Measurements from ENCODE around the gene ZNF763.
"Not testable (repeated sequence)": the region's sequence is repeated elsewhere in the genome, so short reads cannot be mapped to it uniquely, and the experiment has no call there.

The ZNF763 gene

GRCh38 chr19:11973019-11973810, 8.4 kb downstream of the ZNF763 start:
- DNase-seq: no peak

GRCh38 chr19:11978492-11979100, 13.8 kb downstream of the ZNF763 start:
- DNase-seq: no peak

- no peak for DNase-seq
Observed at GRCh38 chr19:11979527-11979926, 14.7 kb downstream of the ZNF763 start.

GRCh38 chr19:11982526-11982925, 17.7 kb downstream of the ZNF763 start:
- DNase-seq: no peak

DNA sequence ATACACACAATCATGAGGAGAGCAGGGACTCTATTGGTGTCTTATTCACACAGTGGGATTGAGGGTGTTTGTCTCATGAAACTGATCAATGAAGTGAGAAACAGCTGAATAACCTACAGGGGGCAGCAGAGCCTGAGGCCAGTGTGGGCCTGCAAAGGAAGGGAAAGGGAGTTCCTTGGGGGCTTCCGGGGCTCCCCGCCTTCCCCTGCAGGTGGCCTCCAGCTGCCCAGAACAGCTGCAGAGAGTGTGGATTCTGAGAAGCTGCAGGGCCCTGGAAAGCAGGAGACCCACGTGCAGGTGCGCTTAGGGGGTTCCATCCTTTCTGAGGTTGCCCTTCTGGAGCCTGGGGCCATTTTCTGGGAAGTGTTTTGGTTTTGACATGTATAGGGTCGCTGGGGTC, 20.1 kb downstream of the ZNF763 start:
- no peak for DNase-seq

DNA sequence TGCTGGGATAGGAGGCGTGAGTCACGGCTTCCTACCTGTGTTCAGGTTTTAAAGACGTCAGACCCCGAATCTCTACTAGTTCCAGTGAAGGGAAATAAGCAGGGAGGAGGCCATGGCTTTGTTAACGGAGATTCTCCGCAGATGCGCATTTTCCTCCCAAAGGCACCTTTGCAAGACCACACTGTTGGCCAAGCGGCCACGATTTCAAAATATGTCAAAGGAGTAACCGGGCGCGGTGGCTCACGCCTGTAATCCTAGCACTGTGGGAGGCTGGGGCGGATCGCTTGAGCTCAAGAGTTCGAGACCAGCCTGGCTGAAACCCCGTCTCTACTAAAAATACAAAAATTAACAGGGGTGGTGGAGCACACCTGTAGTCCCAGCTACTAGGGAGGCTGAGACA, 21.9 kb downstream of the ZNF763 start:
- no peak for DNase-seq

- DNase-seq: peak; percentile 70
Observed at GRCh38 chr19:11987405-11988281, 22.8 kb downstream of the ZNF763 start.

GRCh38 chr19:11989112-11989456, 24.2 kb downstream of the ZNF763 start:
- DNase-seq: no peak

DNA sequence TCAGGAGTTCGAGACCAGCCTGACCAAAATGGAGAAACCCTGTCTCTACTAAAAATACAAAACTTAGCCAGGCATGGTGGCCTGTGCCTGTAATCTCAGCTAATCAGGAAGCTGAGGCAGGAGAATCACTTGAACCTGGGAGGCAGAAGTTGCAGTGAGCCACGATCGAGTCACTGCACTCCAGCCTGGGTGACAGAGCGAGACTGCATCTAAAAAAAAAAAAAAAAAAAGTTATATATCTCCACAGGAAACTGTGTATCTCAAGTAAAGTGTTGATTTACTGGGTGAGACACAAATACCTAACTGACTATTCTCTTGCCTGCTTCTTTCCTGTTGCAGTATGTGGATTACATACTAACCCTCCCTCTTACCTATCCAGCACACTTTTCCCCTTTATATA, 27.1 kb downstream of the ZNF763 start:
- DNase-seq: not testable (repeated sequence)

DNA sequence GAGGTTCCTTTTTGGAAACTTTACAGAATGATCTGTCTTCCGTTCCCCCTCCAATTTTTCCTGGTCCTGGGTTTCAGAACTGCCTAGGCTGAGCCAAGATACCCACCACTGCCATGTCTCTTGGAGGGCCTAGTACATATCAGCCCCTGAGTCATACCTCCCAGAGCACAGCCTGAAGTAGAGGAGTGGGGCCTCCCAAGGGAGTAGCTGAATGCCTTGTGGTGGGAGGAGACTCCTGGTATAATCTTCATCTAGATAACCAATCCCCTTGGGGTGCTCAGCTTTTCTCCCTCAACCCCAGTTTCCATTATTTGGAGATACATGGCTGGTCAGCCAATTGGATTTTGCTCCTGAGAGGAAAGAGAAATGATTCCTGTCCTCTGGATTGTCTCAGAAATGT, 30.3 kb downstream of the ZNF763 start:
- no peak for DNase-seq

- DNase-seq: no peak
Observed at GRCh38 chr19:12000152-12000981, 35.5 kb downstream of the ZNF763 start.

DNA sequence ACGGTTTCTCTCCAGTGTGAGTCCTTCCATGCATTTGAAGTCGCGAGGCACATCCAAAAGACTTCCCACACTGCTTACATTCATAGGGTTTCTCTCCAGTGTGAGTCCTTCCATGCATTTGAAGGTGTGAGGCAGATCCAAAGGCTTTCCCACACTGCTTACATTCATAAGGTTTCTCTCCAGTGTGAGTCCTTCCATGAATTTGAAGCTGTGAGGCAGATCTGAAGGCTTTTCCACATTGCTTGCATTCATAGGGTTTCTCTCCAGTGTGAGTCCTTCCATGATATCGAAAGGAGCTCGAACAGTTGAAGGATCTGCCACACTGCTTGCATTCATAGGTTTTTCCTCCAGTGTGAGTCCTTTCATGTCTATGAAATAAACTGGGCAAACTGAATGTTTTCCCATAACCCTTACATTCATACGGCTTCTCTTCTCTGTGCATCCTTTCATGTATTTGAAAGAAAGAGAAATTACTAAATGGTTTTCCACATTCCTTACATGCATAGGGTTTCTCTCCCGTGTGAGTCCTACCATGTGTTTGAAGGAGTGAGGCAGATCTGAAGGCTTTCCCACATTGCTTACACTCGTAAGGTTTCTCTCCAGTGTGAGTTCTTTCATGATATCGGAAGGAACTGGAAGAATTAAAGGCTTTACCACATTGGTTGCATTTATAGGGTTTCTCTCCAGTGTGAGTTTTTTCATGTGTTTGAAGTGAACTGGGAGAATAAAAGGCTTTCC, 50.3 kb downstream of the ZNF763 start:
- no peak for DNase-seq

GRCh38 chr19:12015753-12016116, 50.9 kb downstream of the ZNF763 start:
- DNase-seq: no peak
